ENCODE results near the gene AIMP1.
"Not testable (repeated sequence)": the region's sequence is repeated elsewhere in the genome, so short reads cannot be mapped to it uniquely, and the experiment has no call there.

AIMP1 gene

GRCh38 chr4:106384878-106385277, 68.5 kb downstream of the AIMP1 start:
- TF ChIP-seq CTCF (IDR thresholded peaks at IDR 0.05; ENCODE audit: extremely low read depth, missing control alignments) = no peak
- DNase-seq (ENCODE audit: low spot score) = no peak

GRCh38 chr4:106385853-106386393, 69.6 kb downstream of the AIMP1 start:
- DNase-seq (ENCODE audit: low spot score) = no peak
- no peak for TF ChIP-seq CTCF (IDR thresholded peaks at IDR 0.05; ENCODE audit: extremely low read depth, missing control alignments)

- TF ChIP-seq CTCF (IDR thresholded peaks at IDR 0.05; ENCODE audit: extremely low read depth, missing control alignments) = no peak
- DNase-seq (ENCODE audit: low spot score) = no peak
Measured at GRCh38 chr4:106395582-106395981, 79.2 kb downstream of the AIMP1 start.

GRCh38 chr4:106398898-106399297, 82.5 kb downstream of the AIMP1 start:
- not testable (repeated sequence) for DNase-seq (ENCODE audit: low spot score)
